HT1080 (cell line): ENCODE data around the gene PCDHB1. TPM values are rescaled to one million over a fixed set of nuclear protein-coding genes. Genes with fewer than 3 reads are reported as not detected.

Source experiments
- DNase-seq: peaks from one replicate; pipeline ENCODE4 v3.0.0-alpha.2; 2015; ENCODE audit warnings: low read depth
- polyA plus RNA-seq, 2 experiments: library from polyadenylated mRNA; depleted of rRNA; stranded (reverse); fragments of >200 nt; gene quantifications; 2 replicates each; pipeline ENCODE4 v1.2.3, GENCODE V29; 2015
- total RNA-seq: library from RNA; depleted of rRNA; stranded (reverse); fragments of >200 nt; shearing (Covaris generic); gene quantifications from 2 replicates; pipeline ENCODE4 v1.2.3, GENCODE V29; 2014; rRNA removed

PCDHB1 gene, protein sequence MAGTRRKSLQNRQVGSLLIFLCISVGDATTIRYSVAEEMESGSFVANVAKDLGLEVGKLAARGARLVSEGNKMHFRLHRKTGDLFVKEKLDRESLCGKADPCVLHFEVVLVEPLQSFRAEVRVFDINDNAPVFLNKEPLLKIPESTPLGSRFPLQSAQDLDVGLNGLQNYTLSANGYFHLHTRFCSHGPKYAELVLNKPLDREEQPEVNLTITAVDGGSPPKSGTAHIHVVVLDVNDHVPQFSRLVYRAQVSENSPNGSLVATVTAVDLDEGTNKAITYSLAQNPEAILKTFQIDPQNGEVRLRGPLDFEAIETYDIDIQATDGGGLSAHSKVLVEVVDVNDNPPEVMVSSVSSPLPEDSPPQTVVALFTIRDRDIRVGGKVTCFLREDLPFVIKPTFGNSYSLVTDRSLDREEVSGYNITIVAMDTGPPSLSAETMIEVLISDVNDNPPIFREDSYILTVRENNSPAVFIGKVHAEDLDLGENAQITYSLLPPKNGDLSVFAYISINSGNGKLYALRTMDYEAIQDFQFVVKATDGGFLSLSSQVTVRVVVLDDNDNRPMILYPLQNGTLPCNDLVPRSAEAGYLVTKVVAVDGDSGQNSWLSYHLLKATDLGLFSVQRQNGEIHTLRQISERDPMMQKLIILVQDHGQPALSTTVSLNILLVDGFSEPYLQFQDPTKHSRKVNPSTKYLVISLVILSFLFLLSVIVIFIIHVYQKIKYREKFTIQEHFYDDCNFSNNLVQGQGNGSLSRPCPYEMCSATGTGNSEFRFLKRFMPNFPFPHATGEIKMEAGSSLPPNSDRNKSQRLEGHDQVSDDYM
- total RNA-seq, result not detected in 2 replicates
- polyA plus RNA-seq (2015; cell fraction: cytosol; rRNA removed), result not detected in 2 replicates
- not detected in 2 replicates for polyA plus RNA-seq (2015; cell fraction: nucleus; rRNA removed)

- no peak for DNase-seq
Observed at GRCh38 chr5:141050622-141051520, at the start of gene PCDHB1. TSS of gene PCDHB1 (plus strand) at chr5:141051374. CDS start at chr5:141051471, 97 bp downstream.

DNA sequence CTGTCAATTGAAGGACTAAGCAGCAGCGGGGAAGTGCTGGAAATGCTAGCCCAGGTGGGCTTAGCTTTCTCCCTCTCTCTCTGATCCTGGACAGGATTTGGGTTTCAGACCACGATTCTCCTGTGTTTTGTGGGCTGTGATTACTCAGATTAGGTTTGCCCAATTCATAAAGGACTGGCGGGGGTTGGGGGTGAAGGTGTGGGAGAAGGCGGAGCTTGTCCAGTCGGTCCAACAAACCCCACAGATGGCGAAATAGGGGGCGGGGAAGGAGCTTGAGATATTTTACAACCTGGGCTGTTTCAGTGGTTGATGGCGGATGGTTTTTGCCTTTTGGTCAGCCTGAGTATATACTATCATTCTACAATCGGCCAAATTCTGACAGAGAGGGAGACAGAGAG lies 49.7 kb upstream of the PCDHB1 start:
- DNase-seq, result no peak

DNA sequence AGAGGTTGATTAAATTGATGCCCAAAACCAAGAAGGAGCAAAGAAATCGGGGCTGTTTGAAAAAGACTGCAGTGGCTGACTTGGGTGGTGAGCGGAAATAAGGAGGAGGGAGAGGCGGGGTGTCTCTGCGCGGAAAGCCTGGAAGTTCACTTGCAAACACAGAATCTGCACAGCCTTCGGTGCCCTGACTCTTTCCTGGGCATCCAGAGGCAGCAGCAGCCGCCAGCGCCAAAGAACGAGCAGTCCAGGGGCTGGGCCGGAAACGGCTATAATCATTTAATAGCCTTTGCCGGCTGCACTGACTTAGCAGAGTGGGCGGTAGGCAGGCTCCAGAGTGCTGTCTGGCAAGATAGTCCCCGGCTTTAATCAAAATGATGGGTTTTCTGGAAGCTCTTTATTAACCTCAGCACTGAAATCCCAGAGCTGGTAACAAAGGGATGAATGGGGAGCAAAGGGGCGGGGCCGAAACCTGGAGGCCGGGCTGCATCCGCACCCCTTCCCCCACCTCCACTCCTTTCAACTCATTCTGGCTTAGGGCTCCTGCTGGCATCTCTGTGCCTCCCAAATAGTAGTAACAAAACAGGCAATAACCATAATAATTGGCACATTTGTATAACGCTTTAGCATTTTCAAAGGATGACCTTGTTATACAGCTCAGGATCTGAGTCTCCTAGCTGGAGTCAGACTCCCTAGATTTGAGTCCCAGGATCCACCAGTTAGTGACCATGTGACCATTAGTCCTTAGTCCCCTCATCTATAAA lies 49.1 kb upstream of the PCDHB1 start:
- no peak for DNase-seq

DNA sequence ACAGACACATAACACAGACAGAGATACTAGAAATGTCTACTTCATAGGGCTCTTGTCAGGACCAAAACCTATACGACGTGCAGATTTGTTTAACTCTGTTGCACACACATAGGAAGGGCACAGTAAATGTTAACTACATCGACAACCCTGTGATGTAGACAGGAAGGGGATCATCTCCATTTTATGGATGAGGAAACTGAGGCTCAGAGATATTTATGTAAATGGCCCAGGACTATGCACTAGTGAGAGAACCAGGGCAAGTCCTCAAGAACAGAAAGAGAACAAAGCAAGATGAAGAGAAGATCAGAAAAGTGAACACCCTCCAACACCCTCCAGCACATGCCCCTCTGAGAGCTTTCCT lies 48.6 kb upstream of the PCDHB1 start:
- no peak for DNase-seq

GRCh38 chr5:141003031-141003430 lies 48.1 kb upstream of the PCDHB1 start:
- DNase-seq, result no peak

DNA sequence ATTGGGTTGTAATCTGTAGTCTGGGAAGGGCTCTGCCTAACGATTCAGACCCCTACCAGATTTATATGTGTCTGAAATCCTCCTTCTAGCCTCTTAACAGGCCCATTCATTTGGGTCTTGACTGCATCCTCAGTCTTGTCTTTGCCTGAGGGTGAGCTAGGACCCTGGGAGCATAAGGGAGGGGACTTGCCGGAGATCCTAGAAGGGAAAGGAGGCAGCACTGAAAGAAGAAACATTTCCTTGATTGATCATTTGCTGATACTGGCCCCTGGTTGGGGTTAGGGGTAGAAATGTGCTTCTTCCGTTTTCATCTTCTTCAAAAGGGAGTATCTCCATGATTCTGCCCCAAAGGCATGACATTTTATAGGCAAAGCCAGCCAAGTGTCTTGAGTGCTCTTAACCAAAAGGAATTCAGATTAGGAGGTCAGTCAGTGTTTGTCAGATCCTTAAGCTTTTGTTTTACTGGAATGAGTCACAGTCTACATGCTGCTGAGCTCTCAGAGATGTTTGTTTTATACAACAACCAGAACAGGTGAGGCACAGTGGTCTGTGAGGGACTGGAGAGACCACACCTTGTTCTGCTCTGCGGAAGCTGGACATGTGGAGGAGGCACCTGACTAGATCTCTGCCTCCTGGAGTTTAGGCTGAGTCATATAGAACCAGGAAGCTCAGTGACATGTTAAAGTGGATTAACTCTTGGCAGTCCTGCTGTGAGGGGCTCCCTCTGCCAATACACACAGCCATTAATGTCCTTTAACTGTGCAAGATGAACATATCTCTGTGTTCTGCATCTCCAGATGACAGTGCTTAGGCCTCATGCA lies 47.2 kb upstream of the PCDHB1 start:
- DNase-seq, result peak; percentile 18

- no peak for DNase-seq
Observed at GRCh38 chr5:141007791-141008190, 43.4 kb upstream of the PCDHB1 start.

DNA sequence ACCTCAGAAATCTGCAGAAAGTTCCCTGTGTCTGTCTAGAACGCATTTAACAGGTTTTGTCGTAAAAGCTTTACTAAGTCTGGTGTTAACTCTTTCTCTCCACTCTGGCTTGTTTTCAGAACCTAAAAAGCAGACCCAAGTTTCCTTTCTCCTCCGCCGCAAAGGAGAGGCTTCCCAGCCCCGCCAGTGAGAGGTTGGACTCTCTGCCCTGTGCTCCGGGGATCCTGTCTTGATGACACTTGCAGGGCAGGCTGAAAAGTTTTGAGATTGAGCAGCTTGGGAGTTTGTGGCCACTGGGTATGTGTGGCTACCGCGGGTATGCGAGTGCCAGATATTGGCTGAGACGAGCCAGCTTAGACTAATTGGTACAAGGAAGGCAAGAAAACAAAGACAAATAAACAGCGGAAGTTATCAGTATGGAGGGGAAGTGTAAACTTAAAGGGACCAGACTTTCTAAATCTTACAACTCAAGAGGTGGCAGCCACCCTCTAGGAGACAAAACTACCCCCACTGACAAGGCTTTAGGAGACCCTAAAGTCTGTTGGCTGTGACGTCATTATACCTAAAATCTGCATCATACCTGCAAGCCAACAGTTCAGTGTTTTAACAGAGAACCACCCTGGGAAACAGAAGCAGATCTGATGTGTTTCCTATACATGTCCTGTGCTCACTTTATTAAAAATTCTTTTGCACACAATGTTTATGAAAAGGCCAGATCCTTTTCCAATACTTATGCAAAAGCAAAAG lies 41.0 kb upstream of the PCDHB1 start:
- no peak for DNase-seq

- DNase-seq, result no peak
Observed at GRCh38 chr5:141017943-141018342, 33.2 kb upstream of the PCDHB1 start.

DNA sequence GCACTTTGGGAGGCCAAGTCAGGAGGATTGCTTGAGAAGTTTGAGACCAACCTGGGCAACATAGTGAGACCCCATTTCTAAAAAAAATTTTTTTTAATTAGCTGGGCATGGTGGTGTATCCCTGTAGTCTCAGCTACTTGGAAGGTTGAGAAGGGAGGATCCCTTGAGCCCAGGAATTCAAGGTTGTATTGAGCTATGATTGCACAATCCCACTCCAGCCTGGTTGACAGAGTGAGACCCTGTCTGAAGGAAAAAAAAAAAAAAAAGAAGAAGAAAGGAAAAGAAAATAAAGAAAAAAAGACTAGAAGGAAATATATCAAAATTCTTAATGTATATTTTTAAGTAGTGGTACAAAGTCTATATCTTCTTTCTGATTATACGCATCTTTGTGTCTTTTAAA lies 28.8 kb upstream of the PCDHB1 start:
- DNase-seq, result no peak

DNA sequence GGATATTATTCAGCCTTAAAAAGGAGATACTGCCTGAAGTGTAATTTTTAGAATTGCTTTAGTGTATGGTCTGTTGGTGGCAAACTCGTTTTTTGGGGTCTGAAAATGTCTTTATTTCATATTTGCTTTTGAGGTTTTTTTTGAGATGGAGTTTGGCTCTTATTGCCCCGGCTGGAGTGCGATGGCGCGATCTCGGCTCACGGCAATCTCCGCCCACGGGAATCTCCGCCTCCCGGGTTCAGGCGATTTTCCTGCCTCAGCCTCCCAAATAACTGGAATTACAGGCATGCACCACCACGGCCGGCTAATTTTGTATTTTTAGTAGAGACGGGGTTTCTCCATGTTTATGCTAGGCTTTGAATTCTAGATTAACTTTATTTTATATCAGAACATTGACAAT lies 20.2 kb upstream of the PCDHB1 start:
- no peak for DNase-seq

- no peak for DNase-seq
Observed at GRCh38 chr5:141032626-141033025, 18.5 kb upstream of the PCDHB1 start.

DNA sequence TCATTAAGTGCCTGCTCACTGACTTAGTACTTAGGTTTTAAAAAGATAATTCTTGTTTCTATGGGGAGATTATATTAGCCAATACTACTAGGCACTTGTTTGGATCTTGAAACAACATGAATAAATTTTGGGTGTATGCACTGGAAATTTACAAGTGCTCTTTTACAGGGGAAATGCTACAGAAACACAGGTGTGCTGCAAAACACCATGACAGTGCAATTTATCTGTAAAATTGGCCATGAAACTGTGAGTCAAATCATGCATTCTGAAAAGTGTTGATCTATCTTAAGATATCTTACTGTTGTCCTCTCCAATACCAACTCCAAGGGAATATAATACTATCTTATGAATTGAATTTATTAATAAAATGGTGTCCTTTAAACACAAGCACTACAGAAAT lies 12.1 kb upstream of the PCDHB1 start:
- DNase-seq, result no peak

- DNase-seq, result no peak
Observed at GRCh38 chr5:141039517-141039916, 11.7 kb upstream of the PCDHB1 start.

- no peak for DNase-seq
Observed at GRCh38 chr5:141040093-141040770, 10.9 kb upstream of the PCDHB1 start.

- peak; percentile 76 for DNase-seq
Observed at GRCh38 chr5:141040771-141041426, 10.3 kb upstream of the PCDHB1 start.

- DNase-seq, result no peak
Observed at GRCh38 chr5:141041427-141041785, 9.8 kb upstream of the PCDHB1 start.

DNA sequence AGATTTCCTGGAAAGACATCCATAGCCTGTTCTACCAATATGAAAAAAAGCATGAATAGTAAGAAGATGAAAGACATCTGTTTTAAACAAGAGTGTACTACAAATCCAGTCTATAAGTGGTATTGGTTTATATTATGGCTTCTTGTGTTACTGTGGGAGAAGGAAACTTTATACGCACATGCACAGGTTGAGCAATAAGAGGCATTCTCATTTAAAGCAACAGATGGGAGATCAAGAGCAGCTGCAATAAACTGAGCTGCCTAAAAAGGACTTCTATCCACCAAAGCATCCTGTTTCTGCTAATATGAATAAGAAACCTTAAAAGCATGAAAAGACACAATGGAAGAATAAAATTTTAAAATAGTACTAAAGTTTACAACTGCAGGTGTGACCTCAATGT lies 8.6 kb upstream of the PCDHB1 start:
- DNase-seq, result no peak
